Umbilical cord (tissue), 2 donors: ENCODE results near the gene SSRP1. TPM values are rescaled to one million over a fixed set of nuclear protein-coding genes. Genes with fewer than 3 reads are reported as not detected.
"Not testable (repeated sequence)": the region's sequence is repeated elsewhere in the genome, so short reads cannot be mapped to it uniquely, and the experiment has no call there.

Experiments used
- DNase-seq: peaks from one replicate; pipeline ENCODE4 v3.0.0-alpha.2; 2015; ENCODE audit warnings: low spot score
- total RNA-seq: library from RNA; depleted of rRNA; stranded (reverse); fragments of >200 nt; gene quantifications from one replicate; pipeline ENCODE4 v1.2.3, GENCODE V29; 2014; ENCODE audit warnings: low replicate concordance; ENCODE audit not compliant: insufficient read depth

Gene SSRP1
- total RNA-seq, 1 donor from 2014 or later, result 54.7 TPM

GRCh38 chr11:57336856-57337255, 1.2 kb upstream of the SSRP1 start:
- not testable (repeated sequence) for DNase-seq

GRCh38 chr11:57336111-57336666, 497 bp upstream of the SSRP1 start:
- DNase-seq, result no peak

- no peak for DNase-seq
These were observed 709 bp downstream of the SSRP1 start for GRCh38 chr11:57335023-57335342.

- DNase-seq, result no peak
These were observed 2.8 kb downstream of the SSRP1 start for GRCh38 chr11:57332694-57333440.

GRCh38 chr11:57331720-57332119, 4.0 kb downstream of the SSRP1 start:
- no peak for DNase-seq

- no peak for DNase-seq
These were observed 5.7 kb downstream of the SSRP1 start for GRCh38 chr11:57330029-57330428.

- DNase-seq, result no peak
These were observed 8.0 kb downstream of the SSRP1 start for GRCh38 chr11:57327721-57328120.

GRCh38 chr11:57325735-57326048, 10.0 kb downstream of the SSRP1 start:
- no peak for DNase-seq

- DNase-seq, result peak; percentile 99
These were observed 10.6 kb downstream of the SSRP1 start, which contains the start of gene TNKS1BP1 for GRCh38 chr11:57324886-57325734. Gene TNKS1BP1, minus strand, starts transcription at chr11:57324952. Its CDS starts 3,067 bp downstream, at chr11:57321885.

- DNase-seq, result peak; percentile 80
These were observed 11.4 kb downstream of the SSRP1 start for GRCh38 chr11:57324154-57324885.

GRCh38 chr11:57323855-57324153, 11.9 kb downstream of the SSRP1 start:
- DNase-seq, result no peak

GRCh38 chr11:57323167-57323854, 12.4 kb downstream of the SSRP1 start:
- DNase-seq, result peak; percentile 47

GRCh38 chr11:57322256-57323166, 13.2 kb downstream of the SSRP1 start:
- DNase-seq, result peak; percentile 99

GRCh38 chr11:57321388-57322255, 14.1 kb downstream of the SSRP1 start:
- DNase-seq, result no peak

- no peak for DNase-seq
These were observed 14.8 kb downstream of the SSRP1 start for GRCh38 chr11:57320719-57321387.

- no peak for DNase-seq
These were observed 15.5 kb downstream of the SSRP1 start for GRCh38 chr11:57320067-57320718.

- DNase-seq, result peak; percentile 73
These were observed 17.5 kb downstream of the SSRP1 start for GRCh38 chr11:57318178-57318577.

GRCh38 chr11:57316017-57316416, 19.7 kb downstream of the SSRP1 start:
- DNase-seq, result no peak
